H1 (cell line): ENCODE results near the gene ANXA5. TPM values are rescaled to one million over a fixed set of nuclear protein-coding genes. Genes with fewer than 3 reads are reported as not detected.

Experiments
- CTCF ChIA-PET: fragments of 300-600 bp; sonication (Branson Sonifier 250); formaldehyde crosslinking; loops from one replicate; lab custom pipeline; 2021; ENCODE audit not compliant: partially characterized antibody; lab: Charles Lee
- POLR2A ChIA-PET: fragments of 300-600 bp; sonication (Branson Sonifier 250); formaldehyde crosslinking; loops from one replicate; lab custom pipeline; 2021; ENCODE audit warnings: inconsistent platforms; ENCODE audit not compliant: partially characterized antibody; lab: Charles Lee
- DNase-seq, 2 experiments: peaks; one replicate each; pipeline versions ENCODE4 v3.0.0 to v3.0.0-alpha.2; 2010 to 2022; ENCODE audit warnings: low spot score in 2 of 2, low read depth in 1 of 2, mixed read lengths in 1 of 2
- FAIRE-seq: peaks from 2 replicates; lab custom pipeline; 2011; peaks lifted over from hg19 to GRCh38; lab: Jason Lieb, UNC
- H2AFZ ChIP-seq: 2 replicates; pipeline ENCODE4 v1.8.1; 2012; ENCODE audit warnings: low read length, inconsistent platforms
- H2AK5ac ChIP-seq: 2 replicates; pipeline ENCODE4 v1.6.1; 2013; ENCODE audit warnings: low read depth, low read length
- H2BK120ac ChIP-seq: replicated peaks from 2 replicates; pipeline ENCODE3; 2013; ENCODE audit warnings: low read depth, low read length, inconsistent platforms
- H2BK12ac ChIP-seq: 2 replicates; pipeline ENCODE4 v1.6.1; 2013; ENCODE audit warnings: low read depth, low read length
- H2BK15ac ChIP-seq: 2 replicates; pipeline ENCODE4 v1.6.1; 2013; ENCODE audit warnings: low read length
- H2BK20ac ChIP-seq: 2 replicates; pipeline ENCODE4 v1.6.1; 2013; ENCODE audit warnings: low read length
- H2BK5ac ChIP-seq: 2 replicates; pipeline ENCODE4 v1.6.1; 2013; ENCODE audit warnings: low read depth, low read length
- H3K14ac ChIP-seq: 2 replicates; pipeline ENCODE4 v1.6.1; 2013; ENCODE audit warnings: inconsistent platforms; ENCODE audit not compliant: insufficient read length
- H3K18ac ChIP-seq: 2 replicates; pipeline ENCODE4 v1.6.1; 2013; ENCODE audit warnings: low read length; ENCODE audit errors: extremely low read depth
- H3K23ac ChIP-seq: 2 replicates; pipeline ENCODE4 v1.6.1; 2013; ENCODE audit warnings: inconsistent platforms; ENCODE audit not compliant: insufficient read length
- H3K23me2 ChIP-seq: 2 replicates; pipeline ENCODE4 v1.6.1; 2013; ENCODE audit warnings: low read depth, low read length
- H3K27ac ChIP-seq: 2 replicates; pipeline ENCODE4 v1.6.1; 2011; ENCODE audit warnings: low read depth, low read length, inconsistent platforms
- H3K27me3 ChIP-seq, 4 experiments: replicated peaks in 1 of 4; 1 replicate in 1 of 4; 2 replicates in 3 of 4; pipeline versions ENCODE4 v1.6.1 to v1.8.1; 2011 to 2013; ENCODE audit warnings: low read length in 3 of 4, mild to moderate bottlenecking in 3 of 4, inconsistent platforms in 2 of 4, mixed read lengths in 2 of 4, moderate library complexity in 1 of 4; ENCODE audit not compliant: control insufficient read depth in 3 of 4, insufficient read depth in 3 of 4; ENCODE audit errors: extremely low read depth in 1 of 4
- H3K36me3 ChIP-seq, 4 experiments: 2 replicates each; pipeline versions ENCODE4 v1.6.1 to v1.8.1; 2011 to 2013; ENCODE audit warnings: mild to moderate bottlenecking in 4 of 4, low read length in 3 of 4, moderate library complexity in 2 of 4, control low read depth in 1 of 4, inconsistent platforms in 1 of 4; ENCODE audit not compliant: insufficient read depth in 4 of 4, control insufficient read depth in 2 of 4
- H3K4ac ChIP-seq: replicated peaks from 2 replicates; pipeline ENCODE3; 2013; ENCODE audit warnings: low read length, low read depth, mixed read lengths, inconsistent platforms; ENCODE audit not compliant: insufficient read length
- H3K4me1 ChIP-seq, 4 experiments: replicated peaks in 1 of 4; 1 replicate in 1 of 4; 2 replicates in 3 of 4; pipeline versions ENCODE4 v1.6.1 to v1.8.1; 2011 to 2013; ENCODE audit warnings: low read length in 3 of 4, inconsistent platforms in 2 of 4, mixed read lengths in 1 of 4; ENCODE audit not compliant: insufficient read depth in 4 of 4, control insufficient read depth in 3 of 4
- H3K4me2 ChIP-seq, 2 experiments: 2 replicates each; pipeline versions ENCODE4 v1.6.1 to v1.8.1; 2011 to 2013; ENCODE audit warnings: low read depth in 2 of 2, low read length in 2 of 2, control low read depth in 1 of 2, inconsistent platforms in 1 of 2, mild to moderate bottlenecking in 1 of 2; ENCODE audit not compliant: insufficient read depth in 1 of 2
- H3K4me3 ChIP-seq, 4 experiments: fragments of 200-600, 300-600 bp in 1 of 4; sonication (generic), shearing (Covaris generic), sonication (Bioruptor Twin) in 1 of 4; 2 replicates each; pipeline versions ENCODE4 v1.5.1 to v1.8.1; 2011 to 2016; ENCODE audit warnings: low read length in 4 of 4, low read depth in 3 of 4, control low read depth in 2 of 4, inconsistent platforms in 2 of 4, mild to moderate bottlenecking in 2 of 4, mixed read lengths in 1 of 4, moderate library complexity in 1 of 4; ENCODE audit not compliant: insufficient read depth in 2 of 4; ENCODE audit errors: extremely low read depth in 1 of 4
- H3K56ac ChIP-seq: replicated peaks from 2 replicates; pipeline ENCODE3; 2013; ENCODE audit warnings: low read depth, mild to moderate bottlenecking, mixed read lengths, low read length, inconsistent platforms; ENCODE audit not compliant: insufficient read length
- H3K79me1 ChIP-seq: 2 replicates; pipeline ENCODE4 v1.6.1; 2013; ENCODE audit warnings: low read depth, low read length, control low read depth
- H3K79me2 ChIP-seq, 2 experiments: 2 replicates each; pipeline versions ENCODE4 v1.6.1 to v1.8.1; 2012 to 2013; ENCODE audit warnings: low read length in 2 of 2, mild to moderate bottlenecking in 2 of 2, inconsistent platforms in 1 of 2; ENCODE audit not compliant: insufficient read depth in 2 of 2, control insufficient read depth in 1 of 2
- H3K9ac ChIP-seq, 4 experiments: replicated peaks in 1 of 4; 1 replicate in 1 of 4; 2 replicates in 3 of 4; pipeline versions ENCODE4 v1.6.1 to v1.8.1; 2011 to 2013; ENCODE audit warnings: low read depth in 3 of 4, low read length in 3 of 4, control low read depth in 2 of 4, mild to moderate bottlenecking in 2 of 4, moderate library complexity in 2 of 4, inconsistent platforms in 1 of 4; ENCODE audit errors: extremely low read depth in 1 of 4
- H3K9me3 ChIP-seq, 2 experiments: 2 replicates each; pipeline versions ENCODE4 v1.6.1 to v1.8.1; 2012 to 2013; ENCODE audit warnings: mild to moderate bottlenecking in 2 of 2, moderate library complexity in 2 of 2, control low read depth in 1 of 2, inconsistent platforms in 1 of 2, low read depth in 1 of 2, low read length in 1 of 2, mixed read lengths in 1 of 2; ENCODE audit not compliant: insufficient read depth in 2 of 2
- H4K20me1 ChIP-seq, 2 experiments: replicated peaks in 1 of 2; 2 replicates each; pipeline versions ENCODE3 to v1.8.1; 2011 to 2013; ENCODE audit warnings: inconsistent platforms in 2 of 2, low read length in 2 of 2, mild to moderate bottlenecking in 1 of 2; ENCODE audit not compliant: insufficient read depth in 2 of 2, control insufficient read depth in 1 of 2
- H4K5ac ChIP-seq: 2 replicates; pipeline ENCODE4 v1.6.1; 2013; ENCODE audit warnings: low read length, low read depth, mixed read lengths, inconsistent platforms; ENCODE audit not compliant: insufficient read length
- H4K8ac ChIP-seq: 2 replicates; pipeline ENCODE4 v1.8.0; 2013; ENCODE audit warnings: mild to moderate bottlenecking, moderate library complexity, low read length, inconsistent platforms; ENCODE audit not compliant: insufficient read depth; ENCODE audit errors: extremely low read depth
- H4K91ac ChIP-seq: replicated peaks from 2 replicates; pipeline ENCODE3; 2013; ENCODE audit warnings: low read length, mixed read lengths, inconsistent platforms; ENCODE audit not compliant: insufficient read length
- ATF2 ChIP-seq: IDR thresholded peaks from 2 replicates; pipeline ENCODE4 v1.6.1; 2012; ENCODE audit warnings: low read length, inconsistent platforms
- BCL11A ChIP-seq, 2 experiments: IDR thresholded peaks; one replicate each; pipeline ENCODE4 v1.6.1; 2011; ENCODE audit warnings: low read depth in 2 of 2, low read length in 2 of 2, mild to moderate bottlenecking in 2 of 2
- CTBP2 ChIP-seq: IDR thresholded peaks from 2 replicates; pipeline ENCODE4 v1.7.0; 2011; ENCODE audit warnings: borderline replicate concordance, mild to moderate bottlenecking, moderate library complexity, mixed read lengths, low read length; ENCODE audit not compliant: insufficient read depth, insufficient read length
- EZH2 ChIP-seq: fragments of 200-600 bp; sonication (generic); IDR thresholded peaks from 2 replicates; pipeline ENCODE4 v1.7.1; 2012; ENCODE audit warnings: low read depth, mild to moderate bottlenecking, moderate library complexity, low read length, inconsistent platforms; ENCODE audit not compliant: severe bottlenecking
- GTF2F1 ChIP-seq: IDR thresholded peaks from 2 replicates; pipeline ENCODE4 v1.6.1; 2012; ENCODE audit warnings: low read depth, low read length, improper control_type of control experiment, borderline replicate concordance
- JUN ChIP-seq: IDR thresholded peaks from 2 replicates; pipeline ENCODE4 v1.6.1; 2011; ENCODE audit warnings: low read depth, mild to moderate bottlenecking, improper control_type of control experiment, low read length
- MAFK ChIP-seq: IDR thresholded peaks from 2 replicates; pipeline ENCODE4 v1.6.1; 2012; ENCODE audit warnings: low read depth, mild to moderate bottlenecking, improper control_type of control experiment, low read length
- NANOG ChIP-seq: IDR thresholded peaks from 2 replicates; pipeline ENCODE4 v1.6.1; 2011; ENCODE audit warnings: low read length, low read depth, mild to moderate bottlenecking, inconsistent platforms; ENCODE audit not compliant: insufficient read depth, poor library complexity, severe bottlenecking
- RAD21 ChIP-seq, 2 experiments: IDR thresholded peaks in 1 of 2; conservative IDR thresholded peaks in 1 of 2; 2 replicates each; pipeline ENCODE4 v1.6.1; 2011; ENCODE audit warnings: low read depth in 2 of 2, low read length in 2 of 2, improper control_type of control experiment in 1 of 2, inconsistent platforms in 1 of 2, mild to moderate bottlenecking in 1 of 2, moderate library complexity in 1 of 2
- RXRA ChIP-seq: IDR thresholded peaks from 2 replicates; pipeline ENCODE4 v1.6.1; 2011; ENCODE audit warnings: low read depth, mild to moderate bottlenecking, low read length, moderate library complexity; ENCODE audit not compliant: insufficient read depth
- TAF7 ChIP-seq: optimal IDR thresholded peaks from 2 replicates; pipeline ENCODE3; 2011; ENCODE audit warnings: low read depth, mild to moderate bottlenecking, inconsistent platforms, low read length, moderate library complexity, borderline replicate concordance
- WGBS, 2 experiments: shearing (Covaris generic) in 1 of 2; methylation state at CpG; one replicate each; pipeline versions ENCODE4 v1.1.6 to v1.1.7; 2013 to 2015; ENCODE audit warnings: low lambda C conversion rate in 2 of 2, mixed read lengths in 2 of 2, inconsistent platforms in 1 of 2, low coverage in 1 of 2, missing lambda C conversion rate in 1 of 2; ENCODE audit not compliant: insufficient replicate concordance in 2 of 2, insufficient coverage in 1 of 2, insufficient read length in 1 of 2; ENCODE audit errors: extremely low coverage in 1 of 2, missing lambda C conversion rate in 1 of 2; 5-methylcytosine and 5-hydroxymethylcytosine counted together
- polyA plus RNA-seq, 7 experiments: library from polyadenylated mRNA; depleted of rRNA in 3 of 7; stranded (reverse) in 5 of 7; unstranded in 2 of 7; fragments of >200 nt in 5 of 7; fragments of 200-250 nt in 2 of 7; gene quantifications; 1 replicate in 5 of 7; 2 replicates in 1 of 7; 4 replicates in 1 of 7; pipeline versions ENCODE4 v1.2.1 to v1.2.3, GENCODE V29; 2011 to 2013; ENCODE audit warnings: missing spikeins in 2 of 7, mixed read lengths in 2 of 7
- total RNA-seq: library from RNA; stranded (reverse); fragmentation: NEBNext Ultra II Directional; extraction: Animal tissue kit (Norgen Biotek cat#: 25700); gene quantifications from 2 replicates; pipeline ENCODE4 v1.2.1, GENCODE V29; 2021

ANXA5 gene
- total and polyA plus RNA-seq, 2 of the 8 experiments (the other 6 are each of a cell fraction or from before 2014, with no cell fraction given), result 213 to 221 TPM

- Histone ChIP-seq H3K9ac (no peak overlapping the region), H3K4me2 (no peak overlapping the region), H3K79me2 (peaks cover 3 to 38% of the 10 kb centered on the region in 2 experiments; a peak in 2 of 4 replicates), H2BK5ac (no peak overlapping the region), H4K5ac (no peak overlapping the region), H3K79me1 (peaks cover 7% of the 10 kb centered on the region), H3K9me3 (no peaks in the 10 kb centered on the region), H2AK5ac (no peak overlapping the region), H3K4me1 (peaks cover 0 to 5% (median 3%) of the 10 kb centered on the region in 4 experiments; a peak in 2 of 7 replicates), H4K91ac (no peak overlapping the region), H3K27ac (no peak overlapping the region), H3K4ac (no peak overlapping the region), H3K18ac (no peak overlapping the region), H3K14ac (no peak overlapping the region), H3K23me2 (no peaks in the 10 kb centered on the region), H3K27me3 (no peaks in the 10 kb centered on the region), H2BK12ac (no peak overlapping the region), H3K36me3 (peaks cover 0 to 55% (median 25%) of the 10 kb centered on the region in 4 experiments; a peak in 7 of 8 replicates), H2AFZ (no peak overlapping the region), H4K20me1 (peaks cover 2% of the 10 kb centered on the region in 2 experiments), H4K8ac (no peak overlapping the region), H3K56ac (no peak overlapping the region), H3K4me3 (no peak overlapping the region), H2BK20ac (no peak overlapping the region), H2BK120ac (no peak overlapping the region), H2BK15ac (no peak overlapping the region), H3K23ac (no peak overlapping the region)
- no peak for FAIRE-seq
- no peak for DNase-seq
- WGBS, 2 experiments, result 93% methylated on average over 2 of the region's 2 CpGs; no CpG with 5 or more reads in 1 of the 2 experiments
- CTCF ChIA-PET, result interaction anchor here (0.8 to 2.1 kb wide), 8 partner anchors 10 to 105 kb away, joined by 3 to 7 read pairs (median 4); no protein-coding TSS in a partner anchor
- POLR2A ChIA-PET, result interaction anchor here (0.9 to 1.6 kb wide), 2 partner anchors 11 to 27 kb away, joined by 5 read pairs; partner anchors contain the start of gene ANXA5
- TF ChIP-seq ATF2 (no peak), CTBP2 (no peak), GTF2F1 (no peak), NANOG (no peak), RAD21 (IDR thresholded peaks at IDR 0.05 in 1 of 2, conservative IDR thresholded peaks at IDR 0.05 in 1 of 2; ENCODE audit: low read depth in 2 of 2, low read length in 2 of 2) (no peak), TAF7 (no peak), EZH2 (no peak), JUN (no peak), BCL11A (IDR thresholded peaks at IDR 0.05; ENCODE audit: low read depth in 2 of 2, low read length in 2 of 2) (no peak), MAFK (no peak), RXRA (no peak)
Measured at GRCh38 chr4:121685257-121685656, 11.5 kb downstream of the ANXA5 start.
